SH-SY5Y (cell line): ENCODE measurements around the gene SNED1.

ENCODE experiments used
- GATA2 ChIP-seq: IDR thresholded peaks from 2 replicates; pipeline ENCODE4 v1.6.1; 2011; ENCODE audit warnings: mild to moderate bottlenecking, low read depth, low read length
- GATA3 ChIP-seq: IDR thresholded peaks from 2 replicates; pipeline ENCODE4 v1.6.1; 2011; ENCODE audit warnings: low read depth, mild to moderate bottlenecking, low read length, moderate library complexity

DNA sequence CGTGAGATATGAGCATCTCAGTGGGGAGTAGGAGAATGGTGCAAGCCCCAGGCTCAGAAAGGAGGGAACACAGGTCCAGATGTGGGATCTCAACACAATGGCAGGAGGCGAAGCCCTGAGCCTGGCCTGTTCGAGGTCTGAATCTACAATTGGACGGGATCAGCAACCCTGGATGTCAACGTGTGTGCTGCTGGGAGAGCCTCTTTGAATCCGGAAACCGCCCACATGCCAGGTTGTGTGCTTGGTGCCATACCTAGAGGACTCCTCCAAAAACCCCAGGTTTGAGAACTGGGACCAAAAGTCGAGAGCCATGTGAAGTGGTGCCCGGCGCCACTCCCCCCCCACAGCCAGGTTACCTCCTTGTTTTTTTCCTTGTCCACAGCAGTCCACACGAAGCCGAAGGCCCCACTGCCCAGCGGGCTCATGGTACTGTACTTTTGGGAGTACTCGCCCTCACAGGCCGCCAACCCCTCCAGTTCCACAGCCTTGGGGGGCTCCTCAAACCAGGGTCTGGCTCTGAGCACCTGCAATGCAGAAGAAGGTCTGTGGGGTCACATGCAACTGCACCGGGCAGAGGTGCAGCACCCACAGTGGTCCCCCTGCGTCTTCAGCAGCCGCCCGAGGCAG lies 124.1 kb downstream of the SNED1 start:
- TF ChIP-seq GATA3 = no peak
- no peak for TF ChIP-seq GATA2
